Ishikawa (cell line): Measurements from ENCODE around the gene CORIN.

ENCODE experiments used
- EGR1 ChIP-seq: IDR thresholded peaks from 2 replicates; pipeline ENCODE4 v1.6.1; 2012
- EP300 ChIP-seq: IDR thresholded peaks from 2 replicates; pipeline ENCODE4 v1.6.1; 2012; ENCODE audit warnings: borderline replicate concordance
- RAD21 ChIP-seq: IDR thresholded peaks from 2 replicates; pipeline ENCODE4 v1.6.1; 2012; ENCODE audit warnings: low read depth
- REST ChIP-seq: IDR thresholded peaks from 2 replicates; pipeline ENCODE4 v1.6.1; 2012; ENCODE audit warnings: low read depth, mild to moderate bottlenecking
- TAF1 ChIP-seq: IDR thresholded peaks from 2 replicates; pipeline ENCODE4 v1.6.1; 2012; ENCODE audit warnings: low read depth, mild to moderate bottlenecking
- TCF12 ChIP-seq: IDR thresholded peaks from 2 replicates; pipeline ENCODE4 v1.6.1; 2012; ENCODE audit warnings: low read depth
- USF1 ChIP-seq: IDR thresholded peaks from 2 replicates; pipeline ENCODE4 v1.6.1; 2012
- YY1 ChIP-seq: IDR thresholded peaks from 2 replicates; pipeline ENCODE4 v1.6.1; 2012; ENCODE audit warnings: low read depth
- TF ChIP-seq, protein P1 (sequence below): IDR thresholded peaks from 2 replicates; pipeline ENCODE4 v1.6.1; 2012

GRCh38 chr4:47639531-47639930, 198.3 kb downstream of the CORIN start:
- TF ChIP-seq TAF1 (no peak), RAD21 (no peak), EGR1 (no peak), REST (no peak), YY1 (no peak), EP300 (no peak), USF1 (no peak), TCF12 (no peak)
- TF ChIP-seq, protein P1, sequence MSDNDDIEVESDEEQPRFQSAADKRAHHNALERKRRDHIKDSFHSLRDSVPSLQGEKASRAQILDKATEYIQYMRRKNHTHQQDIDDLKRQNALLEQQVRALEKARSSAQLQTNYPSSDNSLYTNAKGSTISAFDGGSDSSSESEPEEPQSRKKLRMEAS: no peak
